WTC11 (cell line): ENCODE data around the gene OR56B4.

Source experiments
- CTCF ChIP-seq: fragments of 200-600 bp; IDR thresholded peaks from 2 replicates; pipeline ENCODE4 v1.8.0; 2022; ENCODE audit warnings: antibody characterized with exemption
- FOXK1 ChIP-seq: sonication (generic); formaldehyde crosslinking; IDR thresholded peaks from 2 replicates; pipeline ENCODE4 v1.8.0; 2022; ENCODE audit warnings: mild to moderate bottlenecking, moderate library complexity, missing genetic modification reagents
- JUN ChIP-seq: sonication (generic); formaldehyde crosslinking; IDR thresholded peaks from 2 replicates; pipeline ENCODE4 v1.8.0; 2023; ENCODE audit warnings: mild to moderate bottlenecking, missing genetic modification reagents

- TF ChIP-seq FOXK1 (CRISPR knock-in tag) (no peak), CTCF (no peak), JUN (no peak)
Measured at GRCh38 chr11:6084587-6084986, 22.9 kb upstream of the OR56B4 start.
